ENCODE results near the gene CCL8.

CCL8 gene

GRCh38 chr17:34319039-34319483 is at the start of gene CCL8:
Gene CCL8 (plus strand): TSS chr17:34319435. CDS start chr17:34319502, 67 bp downstream.
- DNase-seq (ENCODE audit: low read depth, low spot score): no peak

- DNase-seq (ENCODE audit: low read depth, low spot score): no peak
Measured at GRCh38 chr17:34269969-34270368, 49.3 kb upstream of the CCL8 start, which contains the start of gene CCL7. Gene CCL7 (plus strand): TSS chr17:34270221. CDS start chr17:34270291, 70 bp downstream.

- DNase-seq (ENCODE audit: low read depth, low spot score): no peak
Measured at GRCh38 chr17:34275881-34276280, 43.4 kb upstream of the CCL8 start.

- DNase-seq (ENCODE audit: low read depth, low spot score): no peak
Measured at GRCh38 chr17:34276826-34277225, 42.4 kb upstream of the CCL8 start.

GRCh38 chr17:34283571-34283970 is 35.7 kb upstream of the CCL8 start:
- no peak for DNase-seq (ENCODE audit: low read depth, low spot score)

- no peak for DNase-seq (ENCODE audit: low read depth, low spot score)
Measured at GRCh38 chr17:34285286-34285792, 33.9 kb upstream of the CCL8 start, which contains the start of gene CCL11. Gene CCL11 (plus strand): TSS chr17:34285742. CDS start chr17:34285809, 67 bp downstream.

- DNase-seq (ENCODE audit: low read depth, low spot score): no peak
Measured at GRCh38 chr17:34287875-34288274, 31.4 kb upstream of the CCL8 start.

- DNase-seq (ENCODE audit: low read depth, low spot score): no peak
Measured at GRCh38 chr17:34290586-34290985, 28.6 kb upstream of the CCL8 start.

- DNase-seq (ENCODE audit: low read depth, low spot score): no peak
Measured at GRCh38 chr17:34291721-34292348, 27.4 kb upstream of the CCL8 start.

- DNase-seq (ENCODE audit: low read depth, low spot score): no peak
Measured at GRCh38 chr17:34299027-34299426, 20.2 kb upstream of the CCL8 start.

GRCh38 chr17:34299956-34300577 is 19.2 kb upstream of the CCL8 start:
- DNase-seq (ENCODE audit: low read depth, low spot score): no peak

GRCh38 chr17:34300652-34301370 is 18.4 kb upstream of the CCL8 start:
- DNase-seq (ENCODE audit: low read depth, low spot score): no peak

- no peak for DNase-seq (ENCODE audit: low read depth, low spot score)
Measured at GRCh38 chr17:34301986-34302385, 17.2 kb upstream of the CCL8 start.

GRCh38 chr17:34302636-34303035 is 16.6 kb upstream of the CCL8 start:
- no peak for DNase-seq (ENCODE audit: low read depth, low spot score)

GRCh38 chr17:34303606-34304005 is 15.6 kb upstream of the CCL8 start:
- DNase-seq (ENCODE audit: low read depth, low spot score): no peak

- DNase-seq (ENCODE audit: low read depth, low spot score): no peak
Measured at GRCh38 chr17:34305061-34305460, 14.2 kb upstream of the CCL8 start.

- DNase-seq (ENCODE audit: low read depth, low spot score): no peak
Measured at GRCh38 chr17:34305606-34306005, 13.6 kb upstream of the CCL8 start.

- DNase-seq (ENCODE audit: low read depth, low spot score): no peak
Measured at GRCh38 chr17:34306466-34306865, 12.8 kb upstream of the CCL8 start.

- no peak for DNase-seq (ENCODE audit: low read depth, low spot score)
Measured at GRCh38 chr17:34307110-34307509, 12.1 kb upstream of the CCL8 start.

GRCh38 chr17:34308371-34308770 is 10.9 kb upstream of the CCL8 start:
- no peak for DNase-seq (ENCODE audit: low read depth, low spot score)

GRCh38 chr17:34311291-34311690 is 7.9 kb upstream of the CCL8 start:
- DNase-seq (ENCODE audit: low read depth, low spot score): no peak

- no peak for DNase-seq (ENCODE audit: low read depth, low spot score)
Measured at GRCh38 chr17:34312080-34312479, 7.2 kb upstream of the CCL8 start.
